ENCODE data around the gene AHI1.

Gene AHI1

GRCh38 chr6:135424385-135424784 is 73.2 kb downstream of the AHI1 start:
- Histone ChIP-seq H3K4me1 (ENCODE audit: control insufficient read depth, insufficient read depth, low read length) (no peaks in the 10 kb centered on the region), H3K27ac (ENCODE audit: low read length) (no peak overlapping the region), H3K27me3 (ENCODE audit: control insufficient read depth, insufficient read depth, low read length) (no peaks in the 10 kb centered on the region), H3K9me3 (ENCODE audit: control insufficient read depth, insufficient read depth, low read length) (no peaks in the 10 kb centered on the region), H3K36me3 (ENCODE audit: control insufficient read depth, insufficient read depth, low read length) (no peaks in the 10 kb centered on the region), H3K4me3 (ENCODE audit: low read length) (no peak overlapping the region)
- no peak for DNase-seq (ENCODE audit: low read depth, low spot score)
- WGBS (ENCODE audit: insufficient coverage, insufficient read length) = no CpG with 5 or more reads among the region's 1 CpG

GRCh38 chr6:135423649-135424128 is 73.9 kb downstream of the AHI1 start:
- no peaks in the 10 kb centered on the region for H3K4me1 ChIP-seq (ENCODE audit: control insufficient read depth, insufficient read depth, low read length)
- no CpG with 5 or more reads among the region's 2 CpGs for WGBS (ENCODE audit: insufficient coverage, insufficient read length)
- H3K4me3 ChIP-seq (ENCODE audit: low read length) = no peak overlapping the region
- no peak for DNase-seq (ENCODE audit: low read depth, low spot score)
- H3K27ac ChIP-seq (ENCODE audit: low read length) = no peak overlapping the region
- no peaks in the 10 kb centered on the region for H3K36me3 ChIP-seq (ENCODE audit: control insufficient read depth, insufficient read depth, low read length)
- no peaks in the 10 kb centered on the region for H3K27me3 ChIP-seq (ENCODE audit: control insufficient read depth, insufficient read depth, low read length)
- H3K9me3 ChIP-seq (ENCODE audit: control insufficient read depth, insufficient read depth, low read length) = no peaks in the 10 kb centered on the region

- Histone ChIP-seq H3K4me1 (ENCODE audit: control insufficient read depth, insufficient read depth, low read length) (no peaks in the 10 kb centered on the region), H3K27ac (ENCODE audit: low read length) (no peak overlapping the region), H3K27me3 (ENCODE audit: control insufficient read depth, insufficient read depth, low read length) (no peaks in the 10 kb centered on the region), H3K9me3 (ENCODE audit: control insufficient read depth, insufficient read depth, low read length) (no peaks in the 10 kb centered on the region), H3K36me3 (ENCODE audit: control insufficient read depth, insufficient read depth, low read length) (no peaks in the 10 kb centered on the region), H3K4me3 (ENCODE audit: low read length) (no peak overlapping the region)
- WGBS (ENCODE audit: insufficient coverage, insufficient read length) = no CpG with 5 or more reads among the region's 2 CpGs
- DNase-seq (ENCODE audit: low read depth, low spot score) = no peak
These were observed 78.4 kb downstream of the AHI1 start for GRCh38 chr6:135419162-135419561.

GRCh38 chr6:135418040-135418760 is 79.3 kb downstream of the AHI1 start:
- Histone ChIP-seq H3K4me3 (ENCODE audit: low read length) (no peak overlapping the region), H3K27ac (ENCODE audit: low read length) (no peak overlapping the region), H3K4me1 (ENCODE audit: control insufficient read depth, insufficient read depth, low read length) (no peaks in the 10 kb centered on the region), H3K9me3 (ENCODE audit: control insufficient read depth, insufficient read depth, low read length) (no peaks in the 10 kb centered on the region), H3K36me3 (ENCODE audit: control insufficient read depth, insufficient read depth, low read length) (no peaks in the 10 kb centered on the region), H3K27me3 (ENCODE audit: control insufficient read depth, insufficient read depth, low read length) (no peaks in the 10 kb centered on the region)
- DNase-seq (ENCODE audit: low read depth, low spot score) = no peak
- no CpG with 5 or more reads among the region's 3 CpGs for WGBS (ENCODE audit: insufficient coverage, insufficient read length)

GRCh38 chr6:135412761-135413160 is 84.8 kb downstream of the AHI1 start:
- H3K36me3 ChIP-seq (ENCODE audit: control insufficient read depth, insufficient read depth, low read length) = no peaks in the 10 kb centered on the region
- H3K27me3 ChIP-seq (ENCODE audit: control insufficient read depth, insufficient read depth, low read length) = no peaks in the 10 kb centered on the region
- WGBS (ENCODE audit: insufficient coverage, insufficient read length) = no CpG with 5 or more reads among the region's 1 CpG
- no peaks in the 10 kb centered on the region for H3K4me1 ChIP-seq (ENCODE audit: control insufficient read depth, insufficient read depth, low read length)
- no peak overlapping the region for H3K27ac ChIP-seq (ENCODE audit: low read length)
- H3K4me3 ChIP-seq (ENCODE audit: low read length) = no peak overlapping the region
- H3K9me3 ChIP-seq (ENCODE audit: control insufficient read depth, insufficient read depth, low read length) = no peaks in the 10 kb centered on the region
- DNase-seq (ENCODE audit: low read depth, low spot score) = no peak

GRCh38 chr6:135411849-135412248 is 85.7 kb downstream of the AHI1 start:
- Histone ChIP-seq H3K4me1 (ENCODE audit: control insufficient read depth, insufficient read depth, low read length) (no peaks in the 10 kb centered on the region), H3K4me3 (ENCODE audit: low read length) (no peak overlapping the region), H3K27me3 (ENCODE audit: control insufficient read depth, insufficient read depth, low read length) (no peaks in the 10 kb centered on the region), H3K36me3 (ENCODE audit: control insufficient read depth, insufficient read depth, low read length) (no peaks in the 10 kb centered on the region), H3K27ac (ENCODE audit: low read length) (no peak overlapping the region), H3K9me3 (ENCODE audit: control insufficient read depth, insufficient read depth, low read length) (no peaks in the 10 kb centered on the region)
- DNase-seq (ENCODE audit: low read depth, low spot score) = no peak
- 100% methylated on average over 1 of the region's 2 CpGs for WGBS (ENCODE audit: insufficient coverage, insufficient read length)

- no peak for DNase-seq (ENCODE audit: low read depth, low spot score)
- Histone ChIP-seq H3K9me3 (ENCODE audit: control insufficient read depth, insufficient read depth, low read length) (no peaks in the 10 kb centered on the region), H3K4me1 (ENCODE audit: control insufficient read depth, insufficient read depth, low read length) (no peaks in the 10 kb centered on the region), H3K27me3 (ENCODE audit: control insufficient read depth, insufficient read depth, low read length) (no peaks in the 10 kb centered on the region), H3K27ac (ENCODE audit: low read length) (no peak overlapping the region), H3K4me3 (ENCODE audit: low read length) (no peak overlapping the region), H3K36me3 (ENCODE audit: control insufficient read depth, insufficient read depth, low read length) (no peaks in the 10 kb centered on the region)
- no CpG with 5 or more reads among the region's 2 CpGs for WGBS (ENCODE audit: insufficient coverage, insufficient read length)
These were observed 86.2 kb downstream of the AHI1 start for GRCh38 chr6:135411339-135411738.

- Histone ChIP-seq H3K27ac (ENCODE audit: low read length) (no peak overlapping the region), H3K4me3 (ENCODE audit: low read length) (no peak overlapping the region), H3K27me3 (ENCODE audit: control insufficient read depth, insufficient read depth, low read length) (no peaks in the 10 kb centered on the region), H3K4me1 (ENCODE audit: control insufficient read depth, insufficient read depth, low read length) (no peaks in the 10 kb centered on the region), H3K36me3 (ENCODE audit: control insufficient read depth, insufficient read depth, low read length) (no peaks in the 10 kb centered on the region), H3K9me3 (ENCODE audit: control insufficient read depth, insufficient read depth, low read length) (no peaks in the 10 kb centered on the region)
- WGBS (ENCODE audit: insufficient coverage, insufficient read length) = no CpG with 5 or more reads among the region's 2 CpGs
- no peak for DNase-seq (ENCODE audit: low read depth, low spot score)
These were observed 86.7 kb downstream of the AHI1 start for GRCh38 chr6:135410856-135411255.

GRCh38 chr6:135403584-135403983 is 94.0 kb downstream of the AHI1 start:
- Histone ChIP-seq H3K9me3 (ENCODE audit: control insufficient read depth, insufficient read depth, low read length) (no peaks in the 10 kb centered on the region), H3K4me3 (ENCODE audit: low read length) (no peak overlapping the region), H3K27me3 (ENCODE audit: control insufficient read depth, insufficient read depth, low read length) (no peaks in the 10 kb centered on the region), H3K36me3 (ENCODE audit: control insufficient read depth, insufficient read depth, low read length) (no peaks in the 10 kb centered on the region), H3K27ac (ENCODE audit: low read length) (no peak overlapping the region), H3K4me1 (ENCODE audit: control insufficient read depth, insufficient read depth, low read length) (no peaks in the 10 kb centered on the region)
- no peak for DNase-seq (ENCODE audit: low read depth, low spot score)
- WGBS (ENCODE audit: insufficient coverage, insufficient read length) = no CpG with 5 or more reads among the region's 3 CpGs

GRCh38 chr6:135402311-135402710 is 95.2 kb downstream of the AHI1 start:
- Histone ChIP-seq H3K4me3 (ENCODE audit: low read length) (no peak overlapping the region), H3K4me1 (ENCODE audit: control insufficient read depth, insufficient read depth, low read length) (no peaks in the 10 kb centered on the region), H3K36me3 (ENCODE audit: control insufficient read depth, insufficient read depth, low read length) (no peaks in the 10 kb centered on the region), H3K27ac (ENCODE audit: low read length) (no peak overlapping the region), H3K9me3 (ENCODE audit: control insufficient read depth, insufficient read depth, low read length) (no peaks in the 10 kb centered on the region), H3K27me3 (ENCODE audit: control insufficient read depth, insufficient read depth, low read length) (no peaks in the 10 kb centered on the region)
- DNase-seq (ENCODE audit: low read depth, low spot score) = no peak
- WGBS (ENCODE audit: insufficient coverage, insufficient read length) = no CpG with 5 or more reads among the region's 1 CpG
